AG04449 (cell line): Measurements from ENCODE around the gene USP15.

Experiments used
- CTCF ChIA-PET: fragments of 350-600 bp; formaldehyde crosslinking; extraction: SDS; loops from one replicate; lab custom pipeline; 2021; ENCODE audit warnings: antibody characterized with exemption; lab: Yijun Ruan, JAX
- POLR2A ChIA-PET: fragments of 400-600, 350-600 bp; formaldehyde crosslinking; extraction: SDS; loops from one replicate; lab custom pipeline; 2020; ENCODE audit warnings: antibody characterized with exemption, inconsistent platforms; lab: Yijun Ruan, JAX
- DNase-seq: peaks from one replicate; pipeline ENCODE4 v3.0.0-alpha.2; 2010; ENCODE audit warnings: low read depth, low spot score
- H3K4me3 ChIP-seq: 2 replicates; pipeline ENCODE4 v1.5.1; 2011; ENCODE audit warnings: low read depth, mild to moderate bottlenecking, control low read depth, low read length
- TF ChIP-seq, protein P1 (sequence below): IDR thresholded peaks from one replicate; pipeline ENCODE4 v1.5.1; 2011; ENCODE audit warnings: mild to moderate bottlenecking, moderate library complexity, low read length, control low read depth, inconsistent platforms; ENCODE audit not compliant: insufficient read depth; ENCODE audit errors: missing control alignments

The USP15 gene

DNA sequence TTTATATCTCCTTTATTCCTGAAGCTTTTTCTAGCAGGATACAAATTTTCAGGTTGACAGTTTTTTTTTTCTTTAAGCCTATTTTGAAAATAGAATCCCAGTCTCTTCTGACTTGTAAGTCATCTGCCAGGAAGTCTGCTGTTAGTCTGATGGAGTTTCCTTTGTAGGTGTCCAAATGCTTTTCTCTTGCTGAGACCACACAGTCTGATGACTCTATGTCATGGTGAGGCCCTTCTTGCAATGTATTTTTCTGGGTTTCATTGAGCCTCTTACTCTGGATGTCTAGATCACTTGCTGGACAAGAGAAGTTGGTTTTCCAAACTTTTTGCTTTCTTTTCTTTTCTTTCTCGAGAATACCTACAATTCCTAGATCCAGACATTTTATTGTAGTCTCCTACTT is 30.6 kb downstream of the USP15 start:
- H3K4me3 ChIP-seq, result no peak overlapping the region
- ChIA-PET POLR2A (no interaction called here), CTCF (no interaction called here)
- no peak for DNase-seq
- TF ChIP-seq, protein P1, sequence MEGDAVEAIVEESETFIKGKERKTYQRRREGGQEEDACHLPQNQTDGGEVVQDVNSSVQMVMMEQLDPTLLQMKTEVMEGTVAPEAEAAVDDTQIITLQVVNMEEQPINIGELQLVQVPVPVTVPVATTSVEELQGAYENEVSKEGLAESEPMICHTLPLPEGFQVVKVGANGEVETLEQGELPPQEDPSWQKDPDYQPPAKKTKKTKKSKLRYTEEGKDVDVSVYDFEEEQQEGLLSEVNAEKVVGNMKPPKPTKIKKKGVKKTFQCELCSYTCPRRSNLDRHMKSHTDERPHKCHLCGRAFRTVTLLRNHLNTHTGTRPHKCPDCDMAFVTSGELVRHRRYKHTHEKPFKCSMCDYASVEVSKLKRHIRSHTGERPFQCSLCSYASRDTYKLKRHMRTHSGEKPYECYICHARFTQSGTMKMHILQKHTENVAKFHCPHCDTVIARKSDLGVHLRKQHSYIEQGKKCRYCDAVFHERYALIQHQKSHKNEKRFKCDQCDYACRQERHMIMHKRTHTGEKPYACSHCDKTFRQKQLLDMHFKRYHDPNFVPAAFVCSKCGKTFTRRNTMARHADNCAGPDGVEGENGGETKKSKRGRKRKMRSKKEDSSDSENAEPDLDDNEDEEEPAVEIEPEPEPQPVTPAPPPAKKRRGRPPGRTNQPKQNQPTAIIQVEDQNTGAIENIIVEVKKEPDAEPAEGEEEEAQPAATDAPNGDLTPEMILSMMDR, result no peak

DNA sequence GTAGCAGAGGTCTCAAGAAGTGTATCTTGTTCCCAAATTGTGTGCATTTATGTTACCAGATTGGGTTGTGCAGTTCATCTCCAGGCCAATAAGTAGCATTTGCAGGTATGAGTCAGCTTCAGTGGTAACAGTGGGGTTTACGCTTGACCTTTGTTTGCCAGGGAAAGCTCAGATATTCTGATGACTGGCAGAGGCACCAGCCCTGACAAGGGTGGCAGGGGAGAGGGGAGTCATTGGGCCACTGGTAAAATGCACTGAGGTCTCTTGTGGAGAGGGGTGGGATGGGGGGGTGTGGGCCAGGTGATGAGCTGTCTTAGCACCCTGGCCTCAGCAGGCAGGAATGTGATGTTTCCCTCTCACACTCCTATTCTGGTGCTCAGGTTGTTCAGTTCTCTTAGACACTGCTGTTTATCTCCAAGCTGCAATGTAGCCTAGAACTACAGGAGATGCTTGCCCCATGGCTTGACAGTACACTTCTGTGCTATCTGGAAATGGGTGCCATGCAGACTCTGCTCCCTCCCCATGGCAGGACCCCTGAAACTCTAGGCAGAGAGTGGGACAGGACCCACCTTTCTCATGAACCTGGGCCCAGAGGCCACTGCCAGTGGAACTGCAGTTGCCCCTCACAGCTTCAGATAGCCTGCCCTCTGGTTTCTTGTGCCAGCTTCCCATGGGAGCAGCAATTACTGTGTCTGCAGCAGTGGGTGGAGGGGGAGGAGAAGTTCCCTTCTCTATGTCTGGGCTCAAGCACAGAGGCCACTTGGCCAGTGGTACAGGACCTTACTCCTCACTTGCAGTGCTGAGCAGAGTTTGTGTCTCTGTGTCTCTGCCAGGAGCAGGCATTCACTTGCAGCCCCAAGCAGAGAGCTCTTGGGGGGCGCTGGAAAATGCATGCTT is 31.9 kb downstream of the USP15 start:
- DNase-seq, result no peak
- CTCF ChIA-PET, result interaction anchor here (0.8 to 1.9 kb wide), 5 partner anchors 7 to 146 kb away, joined by 3 to 4 read pairs (median 3); no protein-coding TSS in a partner anchor
- TF ChIP-seq, protein P1, result no peak

DNA sequence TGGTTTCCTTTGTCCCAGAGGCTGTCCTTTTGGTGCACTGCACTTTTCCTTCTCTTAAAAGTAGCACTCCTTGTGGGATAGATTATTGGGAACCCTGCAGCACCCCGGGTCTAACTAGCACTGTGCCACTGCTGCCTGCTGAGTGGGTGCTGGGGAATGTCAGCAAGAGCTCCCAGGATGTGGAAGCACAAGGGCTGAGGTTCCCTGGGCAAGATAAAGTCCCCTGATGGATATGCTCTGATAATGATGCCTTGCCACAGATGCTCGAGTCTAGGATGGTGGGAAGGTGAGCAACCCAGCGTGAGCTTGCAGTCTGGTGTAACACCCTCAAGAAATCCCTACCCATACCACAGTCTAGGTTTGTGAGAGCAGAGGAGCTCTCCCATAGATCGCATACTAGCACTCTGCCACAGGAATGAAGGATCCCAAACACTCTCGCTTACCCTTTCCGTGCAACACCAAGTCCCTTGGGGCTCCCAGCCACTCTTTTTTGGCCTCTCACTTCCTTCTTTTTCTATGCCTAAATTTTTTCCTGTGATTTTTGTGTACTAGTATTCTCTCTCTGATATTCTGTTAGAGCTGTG is 32.6 kb downstream of the USP15 start:
- H3K4me3 ChIP-seq, result no peak overlapping the region
- POLR2A ChIA-PET, result no interaction called here
- no peak for DNase-seq
- TF ChIP-seq, protein P1, result no peak
- CTCF ChIA-PET, result interaction anchor here (0.8 to 1.9 kb wide), 5 partner anchors 8 to 145 kb away, joined by 3 to 4 read pairs (median 3); no protein-coding TSS in a partner anchor

More for the DNA sequence above, 31.9 kb downstream of the USP15 start:
- POLR2A ChIA-PET, result no interaction called here
- H3K4me3 ChIP-seq, result no peak overlapping the region

DNA sequence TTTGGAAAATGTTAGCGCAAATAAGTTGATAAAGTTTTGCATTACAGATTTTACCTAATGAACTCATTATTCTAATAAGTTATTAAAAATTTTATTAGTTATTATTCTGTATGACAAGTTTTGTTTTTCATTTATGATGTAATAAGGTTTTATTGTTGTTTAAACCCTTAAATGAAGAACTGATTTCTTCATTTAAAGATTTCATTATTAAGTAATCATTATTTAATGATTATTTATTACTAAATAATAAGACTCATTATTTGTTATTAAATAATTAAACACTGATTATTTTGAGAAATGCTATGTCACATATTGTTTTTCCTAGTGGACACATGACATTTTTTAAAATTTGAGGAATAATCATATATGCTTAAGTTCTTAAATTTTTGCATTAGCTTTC is 34.2 kb downstream of the USP15 start:
- TF ChIP-seq, protein P1, result no peak
- ChIA-PET CTCF (no interaction called here), POLR2A (no interaction called here)
- H3K4me3 ChIP-seq, result no peak overlapping the region
- no peak for DNase-seq

DNA sequence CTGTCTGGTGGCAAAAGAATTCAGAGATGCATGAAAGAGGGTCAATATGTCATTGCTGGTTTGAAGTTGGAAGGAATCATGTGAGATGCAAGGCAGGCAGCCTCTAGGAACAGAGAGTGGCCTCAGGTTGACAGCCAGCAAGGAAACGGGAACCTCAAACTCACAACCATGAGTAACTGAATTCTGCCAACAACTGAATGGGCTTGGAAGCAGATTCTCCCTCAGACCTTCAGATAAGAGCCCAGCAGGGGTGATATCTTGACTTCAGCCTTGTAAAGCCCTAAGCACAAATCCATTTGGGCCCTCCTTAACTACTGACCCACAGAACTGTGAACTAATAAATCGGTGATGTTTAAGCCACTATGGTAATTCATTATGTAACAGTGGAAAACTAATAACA is 35.8 kb downstream of the USP15 start:
- POLR2A ChIA-PET, result no interaction called here
- DNase-seq, result no peak
- TF ChIP-seq, protein P1, result no peak
- CTCF ChIA-PET, result no interaction called here
- no peak overlapping the region for H3K4me3 ChIP-seq

DNA sequence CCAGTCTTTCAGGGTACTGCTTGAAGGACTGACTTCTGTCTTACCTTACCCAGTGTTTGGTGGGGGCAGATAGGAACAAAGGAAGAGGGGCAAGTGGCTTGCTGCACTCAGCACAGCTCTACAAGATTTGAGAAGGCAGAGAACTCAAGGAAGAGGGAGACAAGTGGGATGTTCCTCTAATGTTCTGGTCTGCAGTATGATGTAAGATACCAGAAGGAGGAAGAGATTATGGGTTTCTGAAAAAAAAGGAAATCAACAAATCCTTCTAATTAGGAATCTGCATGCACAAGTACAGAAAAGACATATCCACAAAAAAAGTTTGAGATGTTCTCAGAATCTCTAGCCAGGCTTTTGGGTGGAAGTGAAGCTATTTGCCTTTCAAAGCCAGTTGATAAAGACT is 37.1 kb downstream of the USP15 start:
- no peak for DNase-seq
- POLR2A ChIA-PET, result no interaction called here

More for the DNA sequence above, 37.1 kb downstream of the USP15 start:
- CTCF ChIA-PET, result no interaction called here
- no peak overlapping the region for H3K4me3 ChIP-seq
- TF ChIP-seq, protein P1, result no peak
